CD8-positive, alpha-beta memory T cell (primary cell): ENCODE results near the gene FAM98B. TPM values are rescaled to one million over a fixed set of nuclear protein-coding genes. Genes with fewer than 3 reads are reported as not detected.

Source experiments
- CTCF ChIA-PET: fragments of 350-600 bp; sonication (Branson Sonifier 250); formaldehyde crosslinking; loops from one replicate; lab custom pipeline; 2021; ENCODE audit warnings: antibody characterized with exemption; lab: Charles Lee
- POLR2A ChIA-PET: fragments of 350-600 bp; sonication (Branson Sonifier 250); formaldehyde crosslinking; loops from one replicate; lab custom pipeline; 2021; ENCODE audit warnings: antibody characterized with exemption; lab: Charles Lee
- DNase-seq, 5 donors: peaks; one replicate each; pipeline versions ENCODE4 v3.0.0 to v3.0.0-alpha.2; 2020 to 2022; ENCODE audit warnings: mixed read lengths in 1 of 5
- H3K27ac ChIP-seq: one replicate; pipeline ENCODE4 v1.7.0; 2013; ENCODE audit warnings: low read depth, mild to moderate bottlenecking, low read length, moderate library complexity
- H3K27me3 ChIP-seq: 2 replicates; pipeline ENCODE4 v1.7.0; 2013; ENCODE audit warnings: low read length, mild to moderate bottlenecking; ENCODE audit not compliant: insufficient read depth, poor library complexity, severe bottlenecking
- H3K36me3 ChIP-seq: 2 replicates; pipeline ENCODE4 v1.7.0; 2013; ENCODE audit warnings: mild to moderate bottlenecking, low read length, moderate library complexity; ENCODE audit not compliant: insufficient read depth
- H3K4me1 ChIP-seq: 2 replicates; pipeline ENCODE4 v1.7.0; 2013; ENCODE audit warnings: mild to moderate bottlenecking, low read length, moderate library complexity; ENCODE audit not compliant: insufficient read depth
- H3K4me3 ChIP-seq: 2 replicates; pipeline ENCODE4 v1.7.0; 2013; ENCODE audit warnings: mild to moderate bottlenecking, low read length
- H3K9me3 ChIP-seq: 2 replicates; pipeline ENCODE4 v1.7.0; 2013; ENCODE audit warnings: mild to moderate bottlenecking, low read length
- H3K27ac Mint-ChIP-seq, 8 donors: one replicate each; pipeline ENCODE4 v1.8.0; 2020 to 2021; ENCODE audit warnings: mixed read lengths in 8 of 8, mild to moderate bottlenecking in 6 of 8, inconsistent platforms in 3 of 8, moderate library complexity in 3 of 8
- H3K27me3 Mint-ChIP-seq, 2 donors: one replicate each; pipeline ENCODE4 v1.8.0; 2020 to 2021; ENCODE audit warnings: mixed read lengths in 2 of 2, mild to moderate bottlenecking in 1 of 2, moderate library complexity in 1 of 2
- H3K36me3 Mint-ChIP-seq, 3 donors: one replicate each; pipeline ENCODE4 v1.8.0; 2020 to 2021; ENCODE audit warnings: mixed read lengths in 3 of 3, inconsistent platforms in 1 of 3, mild to moderate bottlenecking in 1 of 3
- H3K4me1 Mint-ChIP-seq, 3 donors: one replicate each; pipeline ENCODE4 v1.8.0; 2020 to 2021; ENCODE audit warnings: mixed read lengths in 3 of 3, inconsistent platforms in 1 of 3, mild to moderate bottlenecking in 1 of 3
- H3K4me3 Mint-ChIP-seq, 7 donors: one replicate each; pipeline ENCODE4 v1.8.0; 2020 to 2021; ENCODE audit warnings: mixed read lengths in 7 of 7, mild to moderate bottlenecking in 6 of 7, moderate library complexity in 4 of 7, inconsistent platforms in 2 of 7
- H3K9me3 Mint-ChIP-seq, 5 donors: one replicate each; pipeline ENCODE4 v1.8.0; 2020 to 2022; ENCODE audit warnings: mixed read lengths in 5 of 5, mild to moderate bottlenecking in 3 of 5, moderate library complexity in 2 of 5, inconsistent platforms in 1 of 5
- polyA plus RNA-seq: library from polyadenylated mRNA; unstranded; fragments of 300-500 nt; fragmentation: Illumina TruSeq; gene quantifications from one replicate; pipeline ENCODE4 v1.2.3, GENCODE V29; 2021
- total RNA-seq, 2 experiments: library from RNA; stranded (reverse); gene quantifications; one replicate each; pipeline ENCODE4 v1.2.3, GENCODE V29; 2021

FAM98B gene
- total and polyA plus RNA-seq, 3 experiments from 2014 or later, result 2.2 to 60.9 (median 56.7) TPM

- CTCF ChIA-PET, result interaction anchor here (1.0 kb wide), 1 partner anchor 246 kb away, joined by 3 read pairs; no protein-coding TSS in a partner anchor
- peaks cover 36 to 47% (median 44%) of the 10 kb centered on the region in 3 donors for H3K4me1 Mint-ChIP-seq
- no peaks in the 10 kb centered on the region for H3K27me3 Mint-ChIP-seq
- Histone ChIP-seq H3K4me3 (no peak overlapping the region), H3K27ac (no peak overlapping the region), H3K36me3 (no peaks in the 10 kb centered on the region), H3K27me3 (no peaks in the 10 kb centered on the region), H3K4me1 (peaks cover 1% of the 10 kb centered on the region), H3K9me3 (no peaks in the 10 kb centered on the region)
- peaks cover 0 to 17% (median 0%) of the 10 kb centered on the region in 3 donors for H3K36me3 Mint-ChIP-seq
- peak overlapping the region in 1 of 8 donors; percentile 15 for H3K27ac Mint-ChIP-seq
- H3K9me3 Mint-ChIP-seq, result no peaks in the 10 kb centered on the region
- POLR2A ChIA-PET, result no interaction called here
- no peak for DNase-seq
- H3K4me3 Mint-ChIP-seq, result no peak overlapping the region
These were observed 7.3 kb downstream of the FAM98B start for GRCh38 chr15:38461066-38461833.

DNA sequence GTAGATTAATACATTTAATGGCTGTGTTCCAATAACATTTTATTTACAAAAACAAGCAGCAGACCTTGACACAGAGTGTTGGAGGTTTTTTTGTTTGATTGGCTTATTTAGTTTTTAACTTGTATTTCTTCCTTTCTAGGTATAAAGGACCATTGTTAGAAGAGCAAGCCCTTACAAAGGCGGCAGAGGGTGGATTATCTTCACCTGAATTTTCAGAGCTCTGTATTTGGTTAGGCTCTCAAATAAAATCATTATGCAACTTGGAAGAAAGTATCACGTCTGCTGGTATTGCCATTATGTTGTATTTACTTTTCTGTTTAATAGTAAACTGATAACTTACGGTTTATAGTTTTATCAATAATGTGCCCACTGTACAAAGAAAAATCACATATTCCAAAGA is 10.0 kb downstream of the FAM98B start:
- Histone ChIP-seq H3K9me3 (no peaks in the 10 kb centered on the region), H3K27me3 (no peaks in the 10 kb centered on the region), H3K4me3 (no peak overlapping the region), H3K27ac (no peak overlapping the region), H3K4me1 (no peaks in the 10 kb centered on the region), H3K36me3 (no peaks in the 10 kb centered on the region)
- Mint-ChIP-seq H3K4me1 (peaks cover 21 to 30% (median 27%) of the 10 kb centered on the region in 3 donors), H3K27me3 (no peaks in the 10 kb centered on the region), H3K4me3 (no peak overlapping the region), H3K9me3 (no peaks in the 10 kb centered on the region), H3K27ac (no peak overlapping the region), H3K36me3 (peaks cover 0 to 28% (median 6%) of the 10 kb centered on the region in 3 donors)
- no peak for DNase-seq
- ChIA-PET CTCF (interaction anchor here (1.3 to 1.7 kb wide), 3 partner anchors 9 to 226 kb away, joined by 3 to 5 read pairs (median 3); partner anchors contain the start of genes FAM98B and RASGRP1), POLR2A (no interaction called here)

GRCh38 chr15:38464675-38465074 is 10.7 kb downstream of the FAM98B start:
- CTCF ChIA-PET, result interaction anchor here (1.4 to 1.7 kb wide), 3 partner anchors 10 to 100 kb away, joined by 3 to 5 read pairs (median 3); partner anchors contain the start of genes FAM98B and RASGRP1
- H3K9me3 Mint-ChIP-seq, result no peaks in the 10 kb centered on the region
- H3K4me3 ChIP-seq, result no peak overlapping the region
- no peaks in the 10 kb centered on the region for H3K27me3 Mint-ChIP-seq
- no peaks in the 10 kb centered on the region for H3K27me3 ChIP-seq
- H3K4me1 Mint-ChIP-seq, result peaks cover 17 to 28% (median 21%) of the 10 kb centered on the region in 3 donors
- no peak overlapping the region for H3K4me3 Mint-ChIP-seq
- POLR2A ChIA-PET, result no interaction called here
- no peak overlapping the region for H3K27ac ChIP-seq
- H3K9me3 ChIP-seq, result no peaks in the 10 kb centered on the region
- H3K27ac Mint-ChIP-seq, result no peak overlapping the region
- peaks cover 0 to 28% (median 6%) of the 10 kb centered on the region in 3 donors for H3K36me3 Mint-ChIP-seq
- no peaks in the 10 kb centered on the region for H3K4me1 ChIP-seq
- no peak for DNase-seq
- H3K36me3 ChIP-seq, result no peaks in the 10 kb centered on the region

- Histone ChIP-seq H3K4me1 (peaks cover 7% of the 10 kb centered on the region), H3K27ac (no peak overlapping the region), H3K4me3 (no peak overlapping the region), H3K9me3 (no peaks in the 10 kb centered on the region), H3K36me3 (peaks cover 14% of the 10 kb centered on the region), H3K27me3 (no peaks in the 10 kb centered on the region)
- Mint-ChIP-seq H3K4me3 (no peak overlapping the region), H3K9me3 (no peaks in the 10 kb centered on the region), H3K4me1 (peaks cover 7% of the 10 kb centered on the region in 3 donors), H3K27me3 (no peaks in the 10 kb centered on the region), H3K27ac (peak overlapping the region in 1 of 8 donors; percentile 22), H3K36me3 (peaks cover 0 to 59% (median 17%) of the 10 kb centered on the region in 3 donors)
- no peak for DNase-seq
- CTCF ChIA-PET, result interaction anchor here (1.7 to 2.6 kb wide), 3 partner anchors 216 to 228 kb away, joined by 4 to 14 read pairs (median 12); no protein-coding TSS in a partner anchor
- POLR2A ChIA-PET, result interaction anchor here (0.6 kb wide), 1 partner anchor 204 kb away, joined by 4 read pairs; no protein-coding TSS in a partner anchor
These were observed 16.9 kb downstream of the FAM98B start for GRCh38 chr15:38470816-38471215.

- Mint-ChIP-seq H3K27me3 (no peaks in the 10 kb centered on the region), H3K27ac (no peak overlapping the region), H3K36me3 (peaks cover 0 to 60% (median 21%) of the 10 kb centered on the region in 3 donors), H3K4me3 (no peak overlapping the region), H3K9me3 (no peaks in the 10 kb centered on the region), H3K4me1 (peaks cover 7% of the 10 kb centered on the region in 3 donors)
- H3K27me3 ChIP-seq, result no peaks in the 10 kb centered on the region
- no peak overlapping the region for H3K27ac ChIP-seq
- no peaks in the 10 kb centered on the region for H3K9me3 ChIP-seq
- DNase-seq, result no peak
- ChIA-PET CTCF (interaction anchor here (1.2 to 2.1 kb wide), 6 partner anchors 18 to 227 kb away, joined by 3 to 17 read pairs (median 4); partner anchors contain the start of genes FAM98B and RASGRP1), POLR2A (no interaction called here)
- H3K4me1 ChIP-seq, result peaks cover 7% of the 10 kb centered on the region
- H3K36me3 ChIP-seq, result peaks cover 14% of the 10 kb centered on the region
- no peak overlapping the region for H3K4me3 ChIP-seq
These were observed 18.0 kb downstream of the FAM98B start for GRCh38 chr15:38471974-38472373.

GRCh38 chr15:38474155-38474757 is 20.3 kb downstream of the FAM98B start:
- CTCF ChIA-PET, result interaction anchor here (0.9 to 2.9 kb wide), 11 partner anchors 20 to 255 kb away, joined by 3 to 31 read pairs (median 6); partner anchors contain the start of genes FAM98B and RASGRP1
- Mint-ChIP-seq H3K27ac (peak overlapping the region in 7 of 8 donors; percentile 6 to 89 (median 76)), H3K4me1 (peaks cover 7 to 8% (median 8%) of the 10 kb centered on the region in 3 donors), H3K9me3 (no peaks in the 10 kb centered on the region), H3K36me3 (peaks cover 0 to 62% (median 22%) of the 10 kb centered on the region in 3 donors), H3K4me3 (no peak overlapping the region), H3K27me3 (no peaks in the 10 kb centered on the region)
- Histone ChIP-seq H3K9me3 (no peaks in the 10 kb centered on the region), H3K4me3 (no peak overlapping the region), H3K4me1 (peaks cover 7% of the 10 kb centered on the region), H3K27ac (no peak overlapping the region), H3K36me3 (peaks cover 23% of the 10 kb centered on the region), H3K27me3 (no peaks in the 10 kb centered on the region)
- POLR2A ChIA-PET, result interaction anchor here (0.6 to 0.7 kb wide), 4 partner anchors 9 to 217 kb away, joined by 3 to 6 read pairs (median 3); partner anchors contain the start of gene RASGRP1
- DNase-seq, result peak in 4 of 5 donors; percentile 12 to 64 (median 62)

- peaks cover 23% of the 10 kb centered on the region for H3K36me3 ChIP-seq
- DNase-seq, result no peak
- no peaks in the 10 kb centered on the region for H3K27me3 ChIP-seq
- no peaks in the 10 kb centered on the region for H3K9me3 ChIP-seq
- Mint-ChIP-seq H3K27me3 (no peaks in the 10 kb centered on the region), H3K9me3 (no peaks in the 10 kb centered on the region), H3K36me3 (peaks cover 0 to 61% (median 22%) of the 10 kb centered on the region in 3 donors), H3K4me3 (no peak overlapping the region), H3K4me1 (peaks cover 15 to 17% (median 16%) of the 10 kb centered on the region in 3 donors), H3K27ac (peak overlapping the region in 5 of 8 donors; percentile 29 to 79 (median 54))
- H3K4me3 ChIP-seq, result no peak overlapping the region
- ChIA-PET CTCF (interaction anchor here (0.9 to 2.9 kb wide), 8 partner anchors 21 to 232 kb away, joined by 4 to 31 read pairs (median 8); partner anchors contain the start of genes FAM98B and RASGRP1), POLR2A (interaction anchor here (0.7 kb wide), 1 partner anchor 89 kb away, joined by 3 read pairs; the partner anchor contains the start of gene RASGRP1)
- H3K4me1 ChIP-seq, result peaks cover 7% of the 10 kb centered on the region
- H3K27ac ChIP-seq, result no peak overlapping the region
These were observed 21.4 kb downstream of the FAM98B start for GRCh38 chr15:38475361-38475760.
